GM18520 (cell line): ENCODE data around the gene SERPINB2.
"Not testable (repeated sequence)": the region's sequence is repeated elsewhere in the genome, so short reads cannot be mapped to it uniquely, and the experiment has no call there.

ENCODE experiments used
- ATAC-seq: cut with Tn5 transposase; IDR thresholded peaks from one replicate; pipeline ENCODE4 v1.9.1; 2021; ENCODE audit not compliant: unreplicated experiment

SERPINB2 gene

DNA sequence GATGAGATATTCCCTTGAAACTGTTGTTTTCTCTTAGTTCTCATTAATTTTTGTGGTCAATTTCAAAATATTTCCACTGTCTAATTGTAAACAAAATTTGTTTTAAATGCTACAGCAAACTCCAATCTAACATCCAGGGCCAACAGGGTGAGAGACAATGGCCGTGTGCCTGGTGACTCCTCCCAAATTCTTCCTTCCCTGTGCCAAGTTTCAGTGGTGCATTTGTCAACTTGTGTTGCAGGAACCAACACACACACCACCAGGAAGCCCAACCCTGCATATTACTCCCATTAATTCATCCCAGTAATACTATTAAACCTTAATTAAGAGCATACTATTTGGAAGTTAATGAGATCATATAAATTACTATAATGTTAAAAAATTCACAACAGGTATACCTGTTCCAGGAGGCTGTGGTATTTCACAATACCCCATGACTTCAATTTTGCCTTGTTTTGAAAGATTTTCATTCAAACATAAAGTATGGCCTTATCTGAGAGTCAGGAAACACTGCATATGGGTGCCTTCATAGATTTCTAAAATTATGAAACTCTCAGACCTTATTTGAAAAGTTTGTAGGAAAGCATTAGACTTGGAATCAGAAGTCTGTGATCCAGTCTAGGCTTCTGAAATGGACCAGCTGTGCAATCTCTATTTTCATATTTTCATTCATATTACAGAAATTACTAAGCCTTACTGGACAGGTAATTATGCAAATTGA, 1.1 kb downstream of the SERPINB2 start:
- no peak for ATAC-seq

DNA sequence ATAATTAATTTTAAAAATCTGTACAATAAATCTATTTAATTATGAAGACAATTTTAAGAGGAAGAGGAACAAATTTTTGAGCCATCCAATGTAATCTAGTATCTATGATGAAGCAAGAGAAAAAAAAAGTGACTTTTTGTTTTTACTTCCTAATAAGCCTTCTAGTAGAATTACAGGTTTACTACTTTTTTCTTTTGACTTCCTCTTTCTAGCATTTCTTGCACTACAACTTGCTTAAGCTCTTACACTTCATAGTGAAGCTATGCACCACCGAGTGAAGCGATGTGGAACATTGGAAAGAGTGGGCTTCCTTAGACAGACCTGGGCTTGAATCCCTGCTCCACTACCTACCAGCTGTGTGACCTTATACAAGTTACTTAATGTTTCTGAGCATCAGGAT, 2.1 kb downstream of the SERPINB2 start:
- no peak for ATAC-seq

DNA sequence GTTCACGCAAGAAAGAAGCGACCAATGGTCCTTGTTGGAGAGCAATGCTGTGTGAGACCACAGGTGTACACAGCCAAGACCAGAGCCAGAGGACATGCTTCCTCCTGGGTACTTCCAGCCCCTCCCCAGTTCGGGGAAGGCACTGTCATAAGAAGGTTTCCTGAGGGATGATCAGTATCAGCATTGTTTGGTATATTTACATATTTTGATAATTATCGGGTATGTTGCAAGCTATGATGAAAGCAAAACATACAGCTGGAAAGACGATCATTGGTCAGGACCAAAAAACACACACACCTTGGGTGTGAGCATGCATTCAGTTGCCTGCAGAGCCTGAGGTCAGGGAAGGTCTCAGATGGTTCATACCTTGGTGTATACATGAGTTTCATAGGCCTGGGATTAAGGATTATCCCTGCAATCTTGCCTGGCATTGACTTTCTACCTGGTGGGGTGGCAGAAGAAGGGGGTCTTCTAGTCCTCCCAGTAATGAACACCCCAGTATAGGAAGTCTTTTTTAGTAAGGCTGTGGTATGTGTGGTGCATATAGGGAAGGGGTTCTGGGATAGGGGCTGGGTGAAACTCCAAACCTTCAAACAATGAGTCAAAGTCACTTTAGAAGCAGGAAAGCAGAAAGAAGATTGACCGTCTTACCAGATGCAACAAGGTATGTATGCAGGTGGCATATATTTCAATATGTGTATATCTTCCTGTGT, 2.9 kb downstream of the SERPINB2 start:
- no peak for ATAC-seq

DNA sequence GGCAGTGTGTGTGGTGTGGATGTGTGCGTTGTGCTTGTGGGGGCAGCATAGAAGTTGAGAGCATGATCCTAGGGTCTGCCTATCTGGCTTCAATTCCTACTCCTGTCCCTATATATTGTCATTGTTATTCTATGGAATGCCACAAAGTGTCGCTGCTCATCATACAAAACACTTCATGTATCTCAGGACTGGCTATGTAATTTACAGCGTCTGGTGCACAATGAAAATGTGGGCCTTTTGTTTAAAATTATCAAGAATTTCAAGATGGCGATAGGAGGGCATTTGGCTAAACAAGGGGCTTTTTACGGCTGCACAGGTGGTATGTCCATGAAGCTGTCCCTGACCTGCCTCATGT, 3.4 kb downstream of the SERPINB2 start:
- peak; percentile 56 for ATAC-seq

- no peak for ATAC-seq
Observed at GRCh38 chr18:63892566-63892965, 5.1 kb downstream of the SERPINB2 start.

DNA sequence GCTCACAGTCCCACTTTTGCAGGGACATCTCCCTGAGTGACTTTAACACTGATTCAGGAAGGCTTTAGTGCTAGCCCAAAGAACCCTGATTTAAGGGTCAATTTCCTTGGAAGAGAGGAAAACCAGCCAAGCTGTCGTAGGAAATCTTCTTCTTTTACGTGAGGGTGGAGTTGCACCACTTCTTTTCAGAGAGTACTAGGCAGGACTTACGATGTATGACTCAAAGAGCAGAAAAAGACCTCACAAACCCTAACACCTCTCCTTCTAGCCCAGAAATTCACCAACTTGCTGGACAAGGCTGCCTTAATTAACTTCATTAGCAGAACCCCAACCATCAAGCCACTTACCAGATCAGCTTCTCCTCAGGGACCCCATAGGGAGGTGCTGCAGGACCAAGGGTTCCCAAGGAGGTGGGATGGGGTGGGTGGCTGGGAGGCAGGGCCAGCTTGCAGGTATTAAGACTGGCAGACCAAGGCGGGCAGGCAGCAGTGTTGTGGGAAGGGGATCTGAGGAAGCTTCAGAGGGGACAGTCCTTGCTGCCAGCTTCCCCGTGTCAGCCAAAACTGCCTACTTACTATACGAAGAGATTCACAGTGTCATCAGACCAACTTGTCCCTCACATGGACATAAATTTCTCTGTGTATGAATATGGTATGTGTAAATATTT, 6.7 kb downstream of the SERPINB2 start:
- no peak for ATAC-seq

- no peak for ATAC-seq
Observed at GRCh38 chr18:63895190-63895589, 7.7 kb downstream of the SERPINB2 start.

DNA sequence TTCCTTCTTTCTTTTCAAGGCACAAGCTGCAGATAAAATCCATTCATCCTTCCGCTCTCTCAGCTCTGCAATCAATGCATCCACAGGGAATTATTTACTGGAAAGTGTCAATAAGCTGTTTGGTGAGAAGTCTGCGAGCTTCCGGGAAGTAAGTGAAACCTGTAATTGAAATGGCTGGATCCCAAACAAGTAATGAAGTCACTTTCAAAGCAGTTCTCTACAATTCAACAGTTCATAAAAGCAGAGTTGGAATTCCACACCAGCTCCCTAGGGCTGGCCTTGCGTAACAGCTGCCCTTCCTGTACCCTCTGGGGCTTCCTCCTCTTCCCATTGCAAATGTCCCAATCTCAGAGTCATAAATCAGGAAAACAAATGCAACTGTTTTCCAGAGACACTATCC, 9.6 kb downstream of the SERPINB2 start:
- ATAC-seq, result no peak

DNA sequence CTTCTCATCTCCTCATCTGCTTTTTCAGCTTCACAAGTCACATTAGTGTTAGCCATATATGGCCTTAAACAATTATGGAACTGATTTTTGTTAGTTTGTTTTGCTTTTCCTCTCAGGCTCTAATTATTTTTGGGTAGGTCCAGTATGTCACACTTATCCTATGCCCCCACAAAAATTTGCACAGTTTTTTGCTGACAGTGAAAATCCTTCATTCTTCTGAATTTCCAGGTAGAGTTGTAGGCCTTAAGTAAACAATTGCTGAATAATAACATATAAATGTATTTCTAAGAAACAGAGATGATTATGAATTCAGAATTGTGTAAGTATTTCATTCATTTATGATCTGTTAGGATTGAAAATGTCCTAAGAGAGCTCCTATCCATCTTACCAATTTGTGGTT, 11.7 kb downstream of the SERPINB2 start:
- ATAC-seq, result no peak

DNA sequence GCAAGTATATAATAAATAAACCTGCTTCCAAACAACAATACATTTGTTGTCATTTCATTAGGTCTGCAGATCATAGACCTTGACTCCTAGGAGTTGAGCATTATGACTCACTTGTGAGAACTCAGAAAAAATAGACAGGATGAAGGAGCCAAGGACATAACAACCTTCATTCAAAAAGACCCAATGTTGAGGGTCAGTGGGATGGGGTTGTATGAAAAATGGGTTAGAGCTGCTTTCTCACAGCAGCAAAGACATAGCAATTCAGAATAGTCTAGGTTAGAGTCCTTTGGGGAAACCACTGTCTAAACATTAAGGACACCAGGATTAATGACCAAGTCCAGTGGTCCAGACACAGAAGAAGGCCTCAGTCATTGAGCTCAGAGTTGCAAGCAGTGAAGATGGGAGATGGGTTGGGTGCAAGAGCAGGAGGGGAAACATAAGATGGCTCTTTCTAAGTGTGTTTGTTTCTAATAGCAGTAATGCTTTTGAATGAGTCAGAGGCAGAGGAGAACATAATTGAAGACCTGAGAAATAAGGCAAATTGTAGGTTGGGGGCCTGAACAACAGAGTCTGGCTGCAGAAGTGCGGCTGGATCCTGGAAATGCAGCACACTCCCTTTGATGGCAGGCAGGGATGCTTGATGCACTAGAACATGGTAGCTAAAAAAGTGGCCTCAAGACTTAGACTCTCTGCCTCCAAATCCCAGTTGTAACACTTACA, 16.5 kb downstream of the SERPINB2 start:
- ATAC-seq, result no peak

- no peak for ATAC-seq
Observed at GRCh38 chr18:63904694-63905093, 17.2 kb downstream of the SERPINB2 start.

- no peak for ATAC-seq
Observed at GRCh38 chr18:63905361-63905760, 17.9 kb downstream of the SERPINB2 start.

- no peak for ATAC-seq
Observed at GRCh38 chr18:63906056-63906455, 18.6 kb downstream of the SERPINB2 start.

DNA sequence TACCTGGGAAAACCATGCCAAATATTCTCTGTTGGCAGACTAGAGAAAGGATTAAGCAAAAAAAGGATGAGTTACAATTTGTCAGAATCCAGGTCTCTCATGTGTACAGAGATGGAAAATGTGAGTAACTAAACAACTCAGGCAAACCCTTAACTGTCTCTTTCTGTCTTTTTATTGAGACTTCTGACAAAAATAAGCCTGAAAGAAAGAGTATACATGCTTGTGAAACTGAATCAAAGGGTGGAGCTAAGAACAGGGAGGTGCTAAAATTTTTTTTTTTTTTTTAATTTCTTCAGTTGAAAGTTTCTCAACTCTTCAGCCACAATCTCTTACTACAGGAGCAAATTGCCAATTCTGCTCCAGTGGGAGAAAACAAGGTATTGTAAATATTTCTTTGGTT, 20.2 kb downstream of the SERPINB2 start, which contains the start of gene SERPINB10:
TSS of gene SERPINB10 (plus strand) at position 295 of the 400 bp plus-strand sequence. CDS start 7,553 bp downstream, outside the sequence.
- no peak for ATAC-seq

DNA sequence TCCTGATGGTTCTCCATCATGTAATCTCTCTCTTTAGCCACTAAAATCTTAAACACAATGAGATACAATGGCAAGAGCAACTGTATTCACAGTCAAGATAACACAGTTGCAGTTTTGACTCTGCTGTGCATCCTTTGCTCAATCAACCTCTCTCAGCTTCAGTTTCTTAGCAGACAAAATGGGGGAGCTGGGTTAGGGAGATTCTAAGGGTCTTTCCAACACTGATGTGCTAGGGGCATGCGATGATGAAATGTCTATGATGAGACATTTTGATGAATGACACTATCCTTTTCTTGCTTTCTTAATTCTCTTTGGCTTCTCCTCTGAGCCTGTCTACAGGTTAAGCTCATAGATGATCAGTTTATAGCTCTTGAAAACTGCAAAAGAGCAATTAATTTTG, 21.4 kb downstream of the SERPINB2 start:
- no peak for ATAC-seq

GRCh38 chr18:63909870-63910269, 22.4 kb downstream of the SERPINB2 start:
- peak; percentile 77 for ATAC-seq

GRCh38 chr18:63917817-63918216, 30.3 kb downstream of the SERPINB2 start:
- ATAC-seq, result no peak

- ATAC-seq, result no peak
Observed at GRCh38 chr18:63922049-63922448, 34.5 kb downstream of the SERPINB2 start.

DNA sequence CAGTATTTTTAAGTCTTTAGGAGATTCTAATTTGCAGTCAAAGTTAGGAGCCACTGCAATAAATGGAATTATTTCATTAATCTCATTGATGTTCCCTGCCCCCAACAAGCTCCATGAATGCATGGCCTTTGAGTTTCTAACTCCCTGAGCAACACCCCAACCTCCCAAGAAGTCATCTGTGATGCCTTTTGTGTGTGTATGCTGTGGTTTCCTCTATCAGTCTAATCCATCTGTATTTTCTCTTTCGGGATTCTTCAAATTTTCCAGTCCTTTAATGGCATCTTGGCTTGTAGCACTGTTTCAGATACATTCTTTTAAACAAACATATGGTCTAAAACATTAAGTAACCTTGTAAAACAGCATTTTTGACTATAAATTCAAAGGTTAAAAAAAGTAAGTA, 37.0 kb downstream of the SERPINB2 start:
- no peak for ATAC-seq

DNA sequence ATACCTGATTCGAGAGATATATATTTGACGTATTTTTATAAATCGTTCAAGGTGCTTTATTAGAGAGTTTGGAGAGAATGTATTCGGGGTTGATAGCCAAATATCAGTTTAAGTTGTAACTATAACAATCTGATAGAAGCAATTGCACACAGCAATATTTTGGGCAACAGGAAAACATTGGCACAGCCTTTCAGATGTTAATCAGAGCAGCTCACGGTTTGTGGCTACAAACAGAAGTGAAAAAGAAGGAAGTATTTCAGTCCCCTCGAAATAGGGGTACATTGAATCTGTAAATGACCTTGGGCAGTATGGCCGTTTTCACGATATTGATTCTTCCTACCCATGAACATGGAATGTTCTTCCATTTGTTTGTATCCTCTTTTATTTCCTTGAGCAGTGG, 40.8 kb downstream of the SERPINB2 start:
- ATAC-seq, result no peak

DNA sequence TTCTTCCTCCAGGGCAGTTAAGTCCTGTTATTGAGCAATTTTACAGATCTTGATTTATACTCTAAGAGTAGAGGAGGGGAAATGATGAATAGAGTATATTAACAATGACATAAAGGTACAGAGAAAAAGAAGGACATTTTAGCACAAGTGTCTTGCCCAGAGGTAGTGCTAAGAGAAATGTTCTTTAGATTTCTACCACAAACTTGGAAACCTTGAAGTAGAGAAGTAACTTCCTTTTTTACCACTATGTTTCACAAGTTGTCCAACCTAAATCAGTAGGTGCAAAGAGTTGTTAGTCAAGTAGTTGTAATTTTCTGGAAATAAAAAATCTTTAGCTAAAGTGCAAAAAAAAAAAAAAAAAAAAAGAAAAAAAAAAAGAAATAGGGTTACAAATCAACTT, 41.9 kb downstream of the SERPINB2 start:
- not testable (repeated sequence) for ATAC-seq
